Hematopoietic multipotent progenitor cell treated with erythropoietin and hydrocortisone succinate and interleukin-3 and kit ligand, for 17 days (in vitro differentiated cells): ENCODE results near the gene ZNF648.
"Not testable (repeated sequence)": the region's sequence is repeated elsewhere in the genome, so short reads cannot be mapped to it uniquely, and the experiment has no call there.

Source experiments
- DNase-seq: peaks from one replicate; pipeline ENCODE4 v3.0.0-alpha.2; 2015; ENCODE audit warnings: low spot score

Gene ZNF648

GRCh38 chr1:182029002-182029378, 32.5 kb downstream of the ZNF648 start:
- no peak for DNase-seq

- DNase-seq, result no peak
Measured at GRCh38 chr1:182015360-182015759, 46.2 kb downstream of the ZNF648 start.

GRCh38 chr1:182010800-182011370, 50.6 kb downstream of the ZNF648 start:
- DNase-seq, result not testable (repeated sequence)

GRCh38 chr1:182005398-182005797, 56.1 kb downstream of the ZNF648 start:
- not testable (repeated sequence) for DNase-seq

- no peak for DNase-seq
Measured at GRCh38 chr1:182004601-182005000, 56.9 kb downstream of the ZNF648 start.
